KBM-7 (cell line): ENCODE measurements around the gene NIT2.
"Not testable (repeated sequence)": the region's sequence is repeated elsewhere in the genome, so short reads cannot be mapped to it uniquely, and the experiment has no call there.

Experiments
- DNase-seq: peaks from one replicate; pipeline ENCODE4 v3.0.0-alpha.2; 2015
- in situ Hi-C: fragments of 300-500 bp; cut with MboI; formaldehyde crosslinking; loops from 2 replicates; pipeline ENCODE4 v1.14.3; 2020; ENCODE audit warnings: low sequenced_read_pairs, low pct_unique_long_range_greater_than_20kb, mixed read lengths

Gene NIT2

GRCh38 chr3:100333970-100334487 lies 528 bp upstream of the NIT2 start:
- no peak for DNase-seq
- in situ Hi-C loops, result no loop called here

GRCh38 chr3:100335434-100335833 lies 877 bp downstream of the NIT2 start:
- no peak for DNase-seq
- in situ Hi-C loops, result no loop called here

- DNase-seq, in situ Hi-C loops: not testable (repeated sequence)
Measured at GRCh38 chr3:100336229-100336628, 1.7 kb downstream of the NIT2 start.

GRCh38 chr3:100338911-100339310 lies 4.4 kb downstream of the NIT2 start:
- DNase-seq, result no peak
- in situ Hi-C loops, result no loop called here

GRCh38 chr3:100339786-100340185 lies 5.2 kb downstream of the NIT2 start:
- in situ Hi-C loops, result no loop called here
- no peak for DNase-seq

GRCh38 chr3:100340527-100340926 lies 6.0 kb downstream of the NIT2 start:
- no peak for DNase-seq
- in situ Hi-C loops, result no loop called here

- DNase-seq, result no peak
- in situ Hi-C loops, result no loop called here
Measured at GRCh38 chr3:100348727-100349126, 14.2 kb downstream of the NIT2 start.

- DNase-seq, in situ Hi-C loops: not testable (repeated sequence)
Measured at GRCh38 chr3:100351770-100352169, 17.2 kb downstream of the NIT2 start.

GRCh38 chr3:100352296-100353231 lies 18.0 kb downstream of the NIT2 start:
- in situ Hi-C loops, result no loop called here
- no peak for DNase-seq

- in situ Hi-C loops, result no loop called here
- DNase-seq, result no peak
Measured at GRCh38 chr3:100354850-100355249, 20.3 kb downstream of the NIT2 start.

GRCh38 chr3:100358413-100358812 lies 23.9 kb downstream of the NIT2 start:
- DNase-seq, result no peak
- in situ Hi-C loops, result no loop called here

GRCh38 chr3:100359035-100359434 lies 24.5 kb downstream of the NIT2 start:
- DNase-seq, result no peak
- in situ Hi-C loops, result no loop called here

- in situ Hi-C loops, result no loop called here
- no peak for DNase-seq
Measured at GRCh38 chr3:100360757-100361496, 26.4 kb downstream of the NIT2 start.

GRCh38 chr3:100361897-100362296 lies 27.3 kb downstream of the NIT2 start:
- no peak for DNase-seq
- in situ Hi-C loops, result no loop called here

GRCh38 chr3:100364421-100364820 lies 29.9 kb downstream of the NIT2 start:
- in situ Hi-C loops, result no loop called here

GRCh38 chr3:100366424-100366823 lies 31.9 kb downstream of the NIT2 start:
- DNase-seq, result no peak

More at GRCh38 chr3:100364421-100364820, 29.9 kb downstream of the NIT2 start:
- no peak for DNase-seq

GRCh38 chr3:100368441-100368840 lies 33.9 kb downstream of the NIT2 start:
- in situ Hi-C loops, result no loop called here
- DNase-seq, result no peak

More at GRCh38 chr3:100366424-100366823, 31.9 kb downstream of the NIT2 start:
- in situ Hi-C loops, result no loop called here

- no peak for DNase-seq
- in situ Hi-C loops, result no loop called here
Measured at GRCh38 chr3:100370756-100371155, 36.2 kb downstream of the NIT2 start.

GRCh38 chr3:100374521-100374920 lies 40.0 kb downstream of the NIT2 start:
- no peak for DNase-seq
- in situ Hi-C loops, result no loop called here

- in situ Hi-C loops, result no loop called here
- no peak for DNase-seq
Measured at GRCh38 chr3:100376301-100376700, 41.7 kb downstream of the NIT2 start.
